Type B pancreatic cell (in vitro differentiated cells): ENCODE measurements around the gene C6orf136. TPM values are rescaled to one million over a fixed set of nuclear protein-coding genes. Genes with fewer than 3 reads are reported as not detected.

Experiments used
- DNase-seq: peaks from one replicate; pipeline ENCODE4 v3.0.0; 2021; ENCODE audit warnings: mixed read lengths; ENCODE audit not compliant: unreplicated experiment; ENCODE audit errors: extremely low spot score
- H3K27ac Mint-ChIP-seq: 2 replicates; pipeline ENCODE4 v1.8.0; 2021; ENCODE audit warnings: mild to moderate bottlenecking, mixed read lengths
- H3K27me3 Mint-ChIP-seq: 2 replicates; pipeline ENCODE4 v1.8.0; 2021; ENCODE audit warnings: mixed read lengths
- H3K36me3 Mint-ChIP-seq: 2 replicates; pipeline ENCODE4 v1.8.0; 2021; ENCODE audit warnings: mixed read lengths
- H3K4me1 Mint-ChIP-seq: one replicate; pipeline ENCODE4 v1.8.0; 2021; ENCODE audit warnings: mixed read lengths; ENCODE audit not compliant: unreplicated experiment
- H3K4me3 Mint-ChIP-seq: 2 replicates; pipeline ENCODE4 v1.8.0; 2021; ENCODE audit warnings: mild to moderate bottlenecking, mixed read lengths
- H3K9me3 Mint-ChIP-seq: 2 replicates; pipeline ENCODE4 v1.8.0; 2021; ENCODE audit warnings: mixed read lengths
- total RNA-seq: library from RNA; stranded (reverse); gene quantifications from 2 replicates; pipeline ENCODE4 v1.2.1, GENCODE V29; 2021; ENCODE audit warnings: low replicate concordance
- TF ChIP-seq, protein P1 (sequence below): fragments of 200-600 bp; sonication (generic); conservative IDR thresholded peaks from 2 replicates; pipeline ENCODE4 v1.5.0; 2021; ENCODE audit warnings: antibody characterized with exemption, mild to moderate bottlenecking

Gene C6orf136
- total RNA-seq, 1 donor from 2014 or later: 16.0 TPM

DNA sequence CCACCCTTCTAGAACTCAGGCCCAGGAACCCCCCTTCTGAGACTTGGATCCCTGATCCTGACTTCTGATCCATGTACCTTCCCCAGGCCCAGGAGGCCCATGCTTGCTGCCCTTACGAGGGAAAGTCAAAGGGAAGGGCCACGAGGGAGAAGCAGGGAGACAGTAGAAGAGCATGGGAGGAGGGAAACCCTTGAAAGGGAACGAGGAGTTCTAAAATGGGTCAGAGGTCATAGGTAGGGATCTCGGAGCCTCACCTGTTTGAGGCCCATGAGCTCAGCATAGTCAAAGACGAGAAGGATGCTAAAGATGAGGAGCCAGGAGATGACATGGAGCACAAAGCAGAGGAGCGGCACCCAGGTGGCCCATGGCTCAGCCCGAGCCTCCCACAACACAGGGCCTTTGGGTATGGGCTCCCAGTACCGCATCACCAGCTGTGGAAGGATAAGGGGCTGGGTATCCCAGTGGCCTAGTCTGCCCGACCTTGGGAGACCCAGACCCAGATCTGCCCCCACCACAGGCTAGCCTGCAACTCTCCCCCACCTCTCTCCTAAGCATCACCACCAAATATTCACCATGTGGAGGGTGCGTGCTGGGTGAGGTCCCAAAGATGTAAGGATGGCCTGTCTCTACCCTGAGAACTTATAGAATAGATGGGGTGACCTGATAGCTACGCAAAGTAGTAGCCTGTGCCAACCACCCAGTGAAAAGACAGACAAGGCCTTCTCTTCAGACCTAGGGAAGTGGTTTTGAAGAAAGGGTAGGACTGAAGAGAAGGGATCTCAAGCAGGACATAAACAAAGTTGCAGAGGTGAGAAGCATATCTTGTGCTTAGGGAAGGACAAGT is 42.3 kb downstream of the C6orf136 start:
- Mint-ChIP-seq H3K4me3 (peak overlapping the region; percentile 99), H3K9me3 (no peaks in the 10 kb centered on the region), H3K27ac (no peak overlapping the region), H3K4me1 (peaks cover 48% of the 10 kb centered on the region), H3K36me3 (peaks cover 4% of the 10 kb centered on the region), H3K27me3 (no peaks in the 10 kb centered on the region)
- TF ChIP-seq, protein P1, sequence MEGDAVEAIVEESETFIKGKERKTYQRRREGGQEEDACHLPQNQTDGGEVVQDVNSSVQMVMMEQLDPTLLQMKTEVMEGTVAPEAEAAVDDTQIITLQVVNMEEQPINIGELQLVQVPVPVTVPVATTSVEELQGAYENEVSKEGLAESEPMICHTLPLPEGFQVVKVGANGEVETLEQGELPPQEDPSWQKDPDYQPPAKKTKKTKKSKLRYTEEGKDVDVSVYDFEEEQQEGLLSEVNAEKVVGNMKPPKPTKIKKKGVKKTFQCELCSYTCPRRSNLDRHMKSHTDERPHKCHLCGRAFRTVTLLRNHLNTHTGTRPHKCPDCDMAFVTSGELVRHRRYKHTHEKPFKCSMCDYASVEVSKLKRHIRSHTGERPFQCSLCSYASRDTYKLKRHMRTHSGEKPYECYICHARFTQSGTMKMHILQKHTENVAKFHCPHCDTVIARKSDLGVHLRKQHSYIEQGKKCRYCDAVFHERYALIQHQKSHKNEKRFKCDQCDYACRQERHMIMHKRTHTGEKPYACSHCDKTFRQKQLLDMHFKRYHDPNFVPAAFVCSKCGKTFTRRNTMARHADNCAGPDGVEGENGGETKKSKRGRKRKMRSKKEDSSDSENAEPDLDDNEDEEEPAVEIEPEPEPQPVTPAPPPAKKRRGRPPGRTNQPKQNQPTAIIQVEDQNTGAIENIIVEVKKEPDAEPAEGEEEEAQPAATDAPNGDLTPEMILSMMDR: no peak
- DNase-seq: no peak

- peaks cover 44% of the 10 kb centered on the region for H3K4me1 Mint-ChIP-seq
- no peak for DNase-seq
- peaks cover 4% of the 10 kb centered on the region for H3K36me3 Mint-ChIP-seq
- H3K27ac Mint-ChIP-seq: peak overlapping the region; percentile 83
- TF ChIP-seq, protein P1: no peak
- H3K27me3 Mint-ChIP-seq: no peaks in the 10 kb centered on the region
- no peaks in the 10 kb centered on the region for H3K9me3 Mint-ChIP-seq
- peak overlapping the region; percentile 96 for H3K4me3 Mint-ChIP-seq
Measured at GRCh38 chr6:30689985-30690384, 43.1 kb downstream of the C6orf136 start.

GRCh38 chr6:30690403-30691207 is 43.7 kb downstream of the C6orf136 start, which contains the start of gene NRM:
TSS of gene NRM (minus strand) at chr6:30690984. CDS start at chr6:30690974, 10 bp downstream.
- Mint-ChIP-seq H3K36me3 (peaks cover 4% of the 10 kb centered on the region), H3K4me1 (peaks cover 38% of the 10 kb centered on the region), H3K27me3 (no peaks in the 10 kb centered on the region)

DNA sequence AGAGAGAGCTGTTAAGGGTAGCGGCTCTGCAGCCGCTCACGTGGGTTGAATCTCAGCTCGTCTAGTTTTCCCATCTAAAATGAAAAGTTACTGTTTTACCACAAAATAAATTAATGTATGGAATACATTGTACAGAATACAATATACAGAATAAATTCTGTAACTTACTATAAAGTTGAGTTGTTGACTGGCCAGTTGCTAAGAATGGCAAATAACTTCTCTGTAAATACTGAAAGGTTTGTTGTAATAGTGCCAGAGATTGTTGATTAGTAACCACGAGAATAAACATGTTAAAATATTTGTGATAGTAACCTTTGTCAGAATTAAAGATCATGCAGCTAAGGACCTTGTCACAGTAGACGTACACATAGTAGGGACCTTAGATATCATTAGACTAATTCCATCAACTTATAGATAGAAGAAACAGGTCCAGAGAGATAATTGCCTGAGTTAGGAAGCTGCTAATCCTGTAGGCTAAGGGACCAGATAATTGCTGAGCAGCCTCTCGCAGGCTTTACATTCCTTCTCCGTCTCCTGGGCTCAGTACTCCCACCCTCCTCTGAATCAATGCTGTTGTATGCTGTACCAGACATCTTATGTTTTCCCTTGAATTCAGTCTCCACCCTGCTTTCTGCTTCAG is 44.4 kb downstream of the C6orf136 start:
- Mint-ChIP-seq H3K9me3 (no peaks in the 10 kb centered on the region), H3K4me3 (peak overlapping the region; percentile 92), H3K36me3 (peaks cover 4% of the 10 kb centered on the region), H3K27me3 (no peaks in the 10 kb centered on the region), H3K27ac (peak overlapping the region; percentile 80), H3K4me1 (peaks cover 34% of the 10 kb centered on the region)
- TF ChIP-seq, protein P1: no peak
- DNase-seq: no peak

More at GRCh38 chr6:30690403-30691207, 43.7 kb downstream of the C6orf136 start, which contains the start of gene NRM:
- Mint-ChIP-seq H3K9me3 (no peaks in the 10 kb centered on the region), H3K27ac (peak within 1 kb of the TSS; percentile 83), H3K4me3 (peak within 1 kb of the TSS; percentile 96)
- DNase-seq: peak; percentile 90
- TF ChIP-seq, protein P1: no peak

GRCh38 chr6:30696432-30696831 is 49.5 kb downstream of the C6orf136 start:
- TF ChIP-seq, protein P1: no peak
- H3K27me3 Mint-ChIP-seq: no peaks in the 10 kb centered on the region
- H3K36me3 Mint-ChIP-seq: no peaks in the 10 kb centered on the region
- H3K4me1 Mint-ChIP-seq: peaks cover 4% of the 10 kb centered on the region
- H3K9me3 Mint-ChIP-seq: no peaks in the 10 kb centered on the region
- no peak overlapping the region for H3K27ac Mint-ChIP-seq
- no peak overlapping the region for H3K4me3 Mint-ChIP-seq
- no peak for DNase-seq
